SK-N-SH treated with all-trans-retinoic acid at 6 μM for 48 hours (cell line): ENCODE results near the gene GAK.

Source experiments
- ATAC-seq: fragments of 200-7000 bp; cut with Tn5 transposase; 3 replicates; pipeline ENCODE4 v1.9.1; 2020; ENCODE audit warnings: mild to moderate bottlenecking, moderate library complexity
- ARNTL ChIP-seq: fragments of 450-650 bp; formaldehyde crosslinking; IDR thresholded peaks from 2 replicates; pipeline ENCODE4 v1.5.0; 2020; ENCODE audit warnings: low read depth, mild to moderate bottlenecking, moderate library complexity, borderline replicate concordance
- BACH2 ChIP-seq: fragments of 250-450 bp; sonication (Bioruptor Pico); IDR thresholded peaks from 2 replicates; pipeline ENCODE4 v1.9.0; 2021; ENCODE audit warnings: mild to moderate bottlenecking, borderline replicate concordance
- CSDC2 ChIP-seq: fragments of 250-450 bp; sonication (Bioruptor Pico); IDR thresholded peaks from 2 replicates; pipeline ENCODE4 v1.5.0; 2020; ENCODE audit warnings: mild to moderate bottlenecking, moderate library complexity
- CSRNP3 ChIP-seq: fragments of 250-450 bp; sonication (Bioruptor Pico); IDR thresholded peaks from 2 replicates; pipeline ENCODE4 v1.5.1; 2021; ENCODE audit warnings: mild to moderate bottlenecking, moderate library complexity
- ESRRG ChIP-seq: fragments of 250-450 bp; sonication (Bioruptor Pico); IDR thresholded peaks from 2 replicates; pipeline ENCODE4 v1.6.1; 2021; ENCODE audit warnings: mild to moderate bottlenecking
- GLIS3 ChIP-seq: fragments of 250-450 bp; sonication (Bioruptor Pico); IDR thresholded peaks from 2 replicates; pipeline ENCODE4 v1.5.0; 2020; ENCODE audit warnings: mild to moderate bottlenecking, moderate library complexity
- ISL1 ChIP-seq: fragments of 250-450 bp; sonication (Bioruptor Pico); IDR thresholded peaks from 2 replicates; pipeline ENCODE4 v2.1.2; 2022; ENCODE audit warnings: mild to moderate bottlenecking, moderate library complexity
- OSR1 ChIP-seq: fragments of 250-450 bp; sonication (Bioruptor Pico); IDR thresholded peaks from 2 replicates; pipeline ENCODE4 v1.8.0; 2022; ENCODE audit warnings: moderate library complexity, mild to moderate bottlenecking, inconsistent platforms
- PATZ1 ChIP-seq: fragments of 250-450 bp; sonication (Bioruptor Pico); IDR thresholded peaks from 2 replicates; pipeline ENCODE4 v1.8.0; 2020; ENCODE audit warnings: mild to moderate bottlenecking, moderate library complexity, borderline replicate concordance
- PPARA ChIP-seq: fragments of 250-450 bp; sonication (Bioruptor Pico); IDR thresholded peaks from 2 replicates; pipeline ENCODE4 v1.5.0; 2020; ENCODE audit warnings: mild to moderate bottlenecking, borderline replicate concordance
- RARB ChIP-seq: fragments of 250-450 bp; sonication (Bioruptor Pico); IDR thresholded peaks from 2 replicates; pipeline ENCODE4 v1.8.0; 2021; ENCODE audit warnings: mild to moderate bottlenecking, moderate library complexity
- SNAI2 ChIP-seq: fragments of 250-450 bp; sonication (Bioruptor Pico); IDR thresholded peaks from 2 replicates; pipeline ENCODE4 v1.5.0; 2020; ENCODE audit warnings: mild to moderate bottlenecking, moderate library complexity
- TOX ChIP-seq: fragments of 250-450 bp; sonication (Bioruptor Pico); IDR thresholded peaks from 2 replicates; pipeline ENCODE4 v1.8.0; 2021; ENCODE audit warnings: mild to moderate bottlenecking, moderate library complexity, borderline replicate concordance
- TSHZ2 ChIP-seq: fragments of 250-450 bp; sonication (Bioruptor Pico); IDR thresholded peaks from 2 replicates; pipeline ENCODE4 v1.5.0; 2020; ENCODE audit warnings: mild to moderate bottlenecking, moderate library complexity
- ZC3H10 ChIP-seq: fragments of 250-450 bp; sonication (Bioruptor Pico); IDR thresholded peaks from 2 replicates; pipeline ENCODE4 v1.5.1; 2021; ENCODE audit warnings: mild to moderate bottlenecking, moderate library complexity
- ZFP3 ChIP-seq: fragments of 250-450 bp; sonication (Bioruptor Pico); IDR thresholded peaks from 2 replicates; pipeline ENCODE4 v1.5.0; 2020; ENCODE audit warnings: mild to moderate bottlenecking, moderate library complexity
- ZFP30 ChIP-seq: fragments of 450-650 bp; formaldehyde crosslinking; IDR thresholded peaks from 2 replicates; pipeline ENCODE4 v1.5.0; 2022; ENCODE audit warnings: mild to moderate bottlenecking, moderate library complexity
- ZNF565 ChIP-seq: fragments of 450-650 bp; formaldehyde crosslinking; conservative IDR thresholded peaks from 2 replicates; pipeline ENCODE4 v1.5.0; 2020; ENCODE audit warnings: low read depth, mild to moderate bottlenecking, moderate library complexity
- ZNF70 ChIP-seq: fragments of 450-650 bp; formaldehyde crosslinking; IDR thresholded peaks from 2 replicates; pipeline ENCODE4 v1.5.0; 2020; ENCODE audit warnings: mild to moderate bottlenecking, moderate library complexity
- ZNF8 ChIP-seq: fragments of 450-650 bp; formaldehyde crosslinking; IDR thresholded peaks from 2 replicates; pipeline ENCODE4 v1.5.0; 2020; ENCODE audit warnings: mild to moderate bottlenecking, moderate library complexity
- TF ChIP-seq, protein P1 (sequence below): fragments of 250-450 bp; sonication (Bioruptor Pico); IDR thresholded peaks from 2 replicates; pipeline ENCODE4 v1.5.1; 2020; ENCODE audit warnings: low read depth, mild to moderate bottlenecking, moderate library complexity

The GAK gene

DNA sequence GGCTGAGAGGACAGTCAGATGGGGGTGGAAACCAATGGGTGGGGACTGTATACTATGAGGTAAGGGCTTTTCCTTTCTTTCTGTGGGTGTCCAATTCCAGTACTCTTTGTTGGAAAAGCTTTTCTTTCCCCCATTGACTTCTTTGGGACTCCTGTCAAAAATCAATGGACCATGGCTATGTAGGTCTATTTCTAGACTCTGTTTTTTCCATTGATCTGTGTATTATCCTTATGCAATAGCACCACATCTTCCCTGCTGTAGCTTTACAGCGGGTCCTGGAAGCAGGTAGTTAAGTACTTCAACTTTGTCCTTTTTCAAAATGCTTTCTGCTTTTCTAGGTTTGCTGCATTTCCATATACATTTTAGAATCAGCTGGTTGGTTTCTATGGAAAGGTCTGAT is 94.3 kb downstream of the GAK start (continued):
- TF ChIP-seq CSRNP3, result no peak
- TF ChIP-seq, all 23 proteins: peak for 0

DNA sequence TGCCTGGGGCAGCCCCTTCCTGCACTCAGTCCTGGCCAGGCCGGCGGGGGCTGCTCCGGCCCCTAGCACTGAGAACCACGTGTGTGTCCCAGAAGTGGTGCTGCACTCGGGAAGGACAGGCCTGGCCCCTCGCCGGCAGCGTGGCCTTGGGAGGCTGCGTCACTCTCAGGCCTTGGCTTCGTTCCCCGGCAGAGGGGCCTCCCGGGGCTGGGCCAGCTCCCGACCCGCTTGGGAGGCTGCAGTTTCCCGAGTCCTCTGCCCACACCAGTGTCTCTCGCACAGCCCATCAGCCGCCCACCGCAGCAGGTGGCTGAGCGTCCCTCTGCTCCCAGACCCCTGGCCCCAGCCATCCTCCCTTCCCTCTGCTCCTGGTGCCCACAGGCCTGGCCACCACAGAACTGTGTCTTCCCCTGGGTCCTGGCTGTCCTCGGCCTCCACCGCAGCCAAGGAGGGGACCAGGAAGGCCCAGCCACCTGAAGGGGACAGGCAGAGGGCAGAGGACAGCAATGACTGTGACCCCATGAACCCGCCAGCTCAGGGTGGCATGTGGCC is 95.3 kb downstream of the GAK start:
- ATAC-seq, result no peak
- TF ChIP-seq BACH2 (CRISPR knock-in tag) (no peak), GLIS3 (CRISPR knock-in tag) (no peak)

DNA sequence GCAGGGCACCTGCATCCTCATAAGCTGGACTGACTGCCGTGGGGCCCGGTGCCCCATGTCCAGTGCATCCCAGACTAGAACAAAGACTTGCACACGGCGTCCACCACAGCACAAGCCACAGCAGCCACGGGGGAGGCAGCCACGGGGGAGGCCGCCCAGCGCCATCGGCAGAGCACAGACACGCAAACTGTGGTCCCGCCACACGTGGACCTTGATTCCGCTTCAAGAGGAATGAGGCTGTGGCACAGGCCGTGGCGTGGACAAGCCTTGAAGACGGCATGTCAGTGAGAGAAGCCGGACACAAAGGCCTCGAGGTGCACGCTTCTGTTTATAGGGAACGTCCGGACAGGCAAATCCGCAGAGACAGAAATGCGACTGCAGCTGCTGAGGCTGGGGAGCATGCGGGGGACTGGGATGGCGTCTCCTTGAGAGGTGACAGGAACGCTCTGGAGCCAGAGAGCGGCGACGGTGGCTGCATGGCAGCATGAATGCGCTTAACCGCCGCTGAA is 96.1 kb downstream of the GAK start:
- no peak; the same call in 2 of the 3 replicates for ATAC-seq
- TF ChIP-seq CSDC2 (no peak), PATZ1 (CRISPR knock-in tag) (no peak), BACH2 (CRISPR knock-in tag) (no peak), PPARA (CRISPR knock-in tag) (no peak), ZNF8 (CRISPR knock-in tag) (no peak), ZFP3 (CRISPR knock-in tag) (no peak), ARNTL (CRISPR knock-in tag) (no peak), GLIS3 (CRISPR knock-in tag) (no peak), ZNF565 (CRISPR knock-in tag) (no peak), TOX (CRISPR knock-in tag) (no peak), TSHZ2 (no peak)
- TF ChIP-seq, protein P1, sequence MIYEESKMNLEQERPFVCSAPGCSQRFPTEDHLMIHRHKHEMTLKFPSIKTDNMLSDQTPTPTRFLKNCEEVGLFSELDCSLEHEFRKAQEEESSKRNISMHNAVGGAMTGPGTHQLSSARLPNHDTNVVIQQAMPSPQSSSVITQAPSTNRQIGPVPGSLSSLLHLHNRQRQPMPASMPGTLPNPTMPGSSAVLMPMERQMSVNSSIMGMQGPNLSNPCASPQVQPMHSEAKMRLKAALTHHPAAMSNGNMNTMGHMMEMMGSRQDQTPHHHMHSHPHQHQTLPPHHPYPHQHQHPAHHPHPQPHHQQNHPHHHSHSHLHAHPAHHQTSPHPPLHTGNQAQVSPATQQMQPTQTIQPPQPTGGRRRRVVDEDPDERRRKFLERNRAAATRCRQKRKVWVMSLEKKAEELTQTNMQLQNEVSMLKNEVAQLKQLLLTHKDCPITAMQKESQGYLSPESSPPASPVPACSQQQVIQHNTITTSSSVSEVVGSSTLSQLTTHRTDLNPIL (CRISPR knock-in tag), result no peak

DNA sequence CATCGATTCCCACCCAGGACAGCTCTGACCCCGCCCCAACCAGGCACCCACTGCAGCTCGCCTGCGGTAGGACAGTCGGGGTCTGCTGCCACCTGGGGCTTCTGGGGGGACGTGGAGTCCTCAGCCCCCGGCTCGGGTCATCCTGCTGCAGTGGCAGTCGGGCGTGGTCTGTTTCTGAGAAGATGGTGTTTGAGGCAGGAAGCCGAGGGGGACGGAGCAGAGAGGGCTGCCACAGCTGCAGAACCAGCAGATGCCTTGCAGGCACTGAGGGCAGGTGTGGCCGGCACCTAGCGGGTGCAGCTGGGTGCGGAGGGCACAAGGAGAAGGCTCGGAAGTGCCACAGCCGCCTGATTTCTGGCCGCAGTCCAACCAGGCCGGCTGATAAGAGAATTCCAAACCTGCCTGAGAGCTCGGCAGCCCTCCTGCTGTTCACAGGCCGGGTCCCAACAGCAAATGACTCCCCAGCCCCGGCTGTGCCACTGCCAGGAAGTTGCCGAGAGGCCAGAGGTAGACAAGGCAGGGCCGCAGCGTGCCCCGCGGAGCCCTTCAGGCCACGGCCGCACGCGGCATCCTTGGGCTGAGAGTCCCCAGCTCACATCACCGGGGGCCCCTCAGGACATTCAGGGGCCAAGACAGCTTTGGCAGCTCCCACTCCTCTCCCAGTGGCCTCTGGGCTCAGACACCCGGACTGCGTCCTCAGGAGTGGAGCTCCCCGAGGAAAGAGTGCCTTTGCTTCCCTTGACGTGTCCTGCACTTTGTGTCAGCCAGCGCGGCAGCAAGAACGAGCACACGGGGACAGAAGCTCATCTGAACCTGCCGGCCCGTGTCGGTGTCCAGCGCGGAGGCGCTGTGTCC is 96.7 kb downstream of the GAK start:
- TF ChIP-seq TOX (CRISPR knock-in tag), result no peak
- TF ChIP-seq ZFP3 (CRISPR knock-in tag), result no peak
- no peak for TF ChIP-seq OSR1 (CRISPR knock-in tag)
- no peak for TF ChIP-seq ZNF565 (CRISPR knock-in tag)
- no peak for TF ChIP-seq BACH2 (CRISPR knock-in tag)
- TF ChIP-seq ESRRG (CRISPR knock-in tag), result no peak
- TF ChIP-seq SNAI2 (CRISPR knock-in tag), result no peak
- no peak for TF ChIP-seq RARB (CRISPR knock-in tag)
- no peak for TF ChIP-seq PATZ1 (CRISPR knock-in tag)
- TF ChIP-seq, protein P1 (CRISPR knock-in tag), result no peak
- no peak for TF ChIP-seq ISL1
- no peak for TF ChIP-seq GLIS3 (CRISPR knock-in tag)
- no peak for TF ChIP-seq PPARA (CRISPR knock-in tag)
- no peak for TF ChIP-seq ZC3H10 (CRISPR knock-in tag)
- TF ChIP-seq ZFP30 (CRISPR knock-in tag), result no peak
- no peak for TF ChIP-seq ZNF8 (CRISPR knock-in tag)
- TF ChIP-seq CSRNP3, result no peak
- no peak for TF ChIP-seq ZNF70
- TF ChIP-seq, all 23 proteins: peak for 0
- ATAC-seq, result no peak; the same call in 2 of the 3 replicates
